HG03439 (cell line): ENCODE results near the gene SH3PXD2A.

Experiments
- ATAC-seq: cut with Tn5 transposase; IDR thresholded peaks from one replicate; pipeline ENCODE4 v1.9.1; 2021; ENCODE audit warnings: mild to moderate bottlenecking, moderate library complexity; ENCODE audit not compliant: unreplicated experiment

SH3PXD2A gene

GRCh38 chr10:103654925-103655324 lies 200.5 kb downstream of the SH3PXD2A start:
- no peak for ATAC-seq

GRCh38 chr10:103653581-103654037 lies 201.8 kb downstream of the SH3PXD2A start:
- no peak for ATAC-seq

DNA sequence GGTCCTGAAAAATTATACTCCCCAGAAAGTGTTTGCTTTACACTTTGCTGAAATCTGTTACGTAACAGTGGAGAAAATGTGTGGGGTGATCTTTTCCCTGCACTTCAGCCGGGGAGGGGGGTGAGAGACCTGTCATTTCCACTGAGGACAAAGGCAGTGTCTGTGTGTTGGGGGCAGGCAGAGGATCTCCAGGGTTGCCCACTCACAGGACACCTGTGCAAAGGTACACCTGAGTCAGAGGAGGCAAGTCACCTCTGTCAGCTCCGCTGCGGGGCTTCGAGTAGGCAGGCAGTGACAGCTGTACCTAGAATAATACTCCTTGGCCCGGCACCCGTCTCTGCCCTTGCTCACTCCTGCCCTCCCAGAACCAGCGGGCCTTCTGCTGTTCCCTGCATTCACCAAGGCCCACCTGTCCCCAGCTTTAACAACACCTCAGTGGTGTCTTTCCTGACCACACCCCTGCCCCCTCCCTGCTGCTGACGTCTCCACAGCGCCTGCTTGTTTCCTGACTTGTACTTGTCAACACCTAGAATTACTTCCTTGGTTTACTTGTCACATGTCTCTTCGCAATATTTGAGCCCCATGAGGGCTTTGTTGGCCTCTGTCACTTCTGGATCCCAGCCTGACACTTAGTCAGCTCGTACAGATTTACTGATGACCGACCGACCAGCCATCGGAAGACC lies 202.6 kb downstream of the SH3PXD2A start:
- ATAC-seq, result no peak

- no peak for ATAC-seq
Measured at GRCh38 chr10:103651783-103652476, 203.4 kb downstream of the SH3PXD2A start.

DNA sequence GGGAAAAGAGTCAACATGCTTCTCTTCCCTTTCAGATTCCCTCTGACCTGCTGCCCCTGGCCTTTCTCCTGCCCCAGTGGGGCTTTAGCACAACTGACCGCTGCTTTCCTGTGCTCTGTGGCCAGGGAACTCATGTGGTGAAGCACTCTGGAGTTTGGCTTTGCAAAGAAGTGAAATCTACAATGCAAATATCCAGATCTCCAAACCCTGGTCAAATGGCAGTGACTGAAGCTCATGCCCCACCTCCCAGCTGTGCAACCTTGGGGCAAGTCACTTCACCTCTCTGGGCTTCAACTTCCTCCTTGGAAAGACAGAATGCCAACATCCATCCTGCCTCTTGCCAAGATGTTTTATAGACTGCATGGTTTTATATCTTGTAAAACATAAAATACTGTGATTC lies 204.0 kb downstream of the SH3PXD2A start:
- ATAC-seq, result no peak

DNA sequence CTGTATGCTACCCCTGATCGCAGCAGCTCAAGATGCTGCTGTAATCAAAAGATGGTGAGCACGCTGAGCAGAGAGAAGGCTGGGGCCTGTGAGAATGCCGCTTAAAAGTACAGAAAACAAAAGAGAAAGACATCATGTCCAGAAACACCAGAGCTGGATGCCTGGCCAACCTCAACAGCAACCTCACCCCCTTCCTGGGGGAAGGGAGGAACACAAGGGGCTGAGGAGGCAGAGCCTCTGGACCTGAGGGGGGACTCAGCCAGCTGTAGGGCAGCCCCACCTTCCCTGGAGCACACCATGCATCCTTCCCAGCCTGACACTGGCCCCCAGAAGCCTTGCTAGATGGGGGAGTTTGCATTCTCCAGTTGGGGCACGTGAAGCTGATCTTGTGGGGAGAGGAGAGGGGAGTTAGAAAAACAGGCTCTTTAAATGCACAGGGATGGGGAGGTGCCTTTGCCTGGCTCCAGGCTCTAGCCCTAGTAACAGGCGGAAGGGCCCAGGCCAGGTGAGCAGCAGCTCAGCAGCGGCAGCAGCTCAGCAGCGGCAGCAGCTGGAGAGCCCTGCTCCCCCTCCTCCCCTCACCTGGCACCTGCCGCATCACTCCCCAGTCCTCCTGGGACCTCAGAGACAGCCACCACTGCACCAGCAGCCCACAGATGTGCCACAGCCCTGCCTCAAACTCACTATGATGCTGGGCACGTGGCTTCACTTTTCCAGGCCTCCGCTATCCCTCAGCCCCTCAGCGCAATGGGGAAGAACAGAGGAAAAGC lies 205.5 kb downstream of the SH3PXD2A start:
- no peak for ATAC-seq

DNA sequence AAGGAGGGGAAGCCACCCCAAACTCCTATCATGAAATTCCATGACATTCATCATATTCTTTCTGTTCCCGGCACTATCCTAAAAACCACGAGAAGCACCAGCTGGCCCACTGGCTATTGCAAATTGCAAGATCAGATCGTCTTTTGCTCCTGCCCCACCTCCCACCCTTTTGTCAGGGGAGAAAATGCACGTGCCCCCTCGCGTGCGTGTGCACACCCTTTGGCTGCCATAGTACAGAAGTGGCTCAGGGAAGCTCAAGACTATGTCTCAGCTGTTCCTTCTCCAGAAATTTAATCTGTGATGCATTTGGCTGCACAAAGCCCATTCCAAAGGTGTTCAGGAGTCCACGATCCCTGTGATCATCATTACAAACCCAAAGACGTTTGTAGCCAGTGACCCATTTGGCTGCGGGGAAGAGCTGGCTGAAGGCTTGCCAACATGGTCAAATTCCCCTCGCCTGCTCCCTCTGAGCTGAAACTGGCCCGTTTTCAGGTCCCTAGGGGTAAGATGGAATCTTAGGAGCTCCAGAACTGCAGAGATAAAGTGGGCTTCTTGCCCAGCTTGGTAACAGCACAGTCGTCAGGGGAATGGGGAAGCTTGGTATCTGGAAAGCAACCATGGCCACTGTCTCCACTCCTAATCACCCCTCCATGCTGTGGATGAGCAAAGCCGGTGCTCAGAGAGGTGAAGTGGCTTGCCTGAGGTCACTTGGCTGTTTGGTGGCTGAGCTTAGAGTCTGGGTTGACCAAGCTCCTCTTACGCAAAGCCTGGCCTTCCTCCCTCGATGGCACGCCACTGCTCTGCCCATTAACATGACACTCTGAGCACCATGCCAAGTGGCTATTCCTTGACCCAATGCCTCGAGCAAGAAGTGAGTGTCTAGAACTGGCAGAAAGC lies 206.5 kb downstream of the SH3PXD2A start:
- no peak for ATAC-seq

GRCh38 chr10:103648251-103648635 lies 207.1 kb downstream of the SH3PXD2A start:
- no peak for ATAC-seq

DNA sequence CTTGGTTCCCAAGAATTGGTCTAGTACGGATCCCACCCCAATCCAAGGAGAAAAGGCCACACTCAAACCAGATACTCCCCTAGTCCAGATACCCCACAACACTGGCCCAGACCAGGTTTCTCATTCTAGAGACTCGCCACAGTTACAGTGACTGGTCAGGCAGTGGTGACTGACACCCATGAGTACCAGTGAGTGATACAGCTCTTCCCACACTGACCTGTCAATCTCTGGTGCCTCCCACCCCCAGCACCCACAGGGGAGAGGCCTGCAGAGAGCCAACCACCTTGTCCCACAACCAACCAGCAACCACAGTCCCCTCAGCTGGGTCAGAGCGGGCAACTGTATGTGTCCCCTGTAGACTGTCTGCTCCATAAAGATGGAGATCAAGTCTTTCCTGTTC lies 209.1 kb downstream of the SH3PXD2A start:
- no peak for ATAC-seq

DNA sequence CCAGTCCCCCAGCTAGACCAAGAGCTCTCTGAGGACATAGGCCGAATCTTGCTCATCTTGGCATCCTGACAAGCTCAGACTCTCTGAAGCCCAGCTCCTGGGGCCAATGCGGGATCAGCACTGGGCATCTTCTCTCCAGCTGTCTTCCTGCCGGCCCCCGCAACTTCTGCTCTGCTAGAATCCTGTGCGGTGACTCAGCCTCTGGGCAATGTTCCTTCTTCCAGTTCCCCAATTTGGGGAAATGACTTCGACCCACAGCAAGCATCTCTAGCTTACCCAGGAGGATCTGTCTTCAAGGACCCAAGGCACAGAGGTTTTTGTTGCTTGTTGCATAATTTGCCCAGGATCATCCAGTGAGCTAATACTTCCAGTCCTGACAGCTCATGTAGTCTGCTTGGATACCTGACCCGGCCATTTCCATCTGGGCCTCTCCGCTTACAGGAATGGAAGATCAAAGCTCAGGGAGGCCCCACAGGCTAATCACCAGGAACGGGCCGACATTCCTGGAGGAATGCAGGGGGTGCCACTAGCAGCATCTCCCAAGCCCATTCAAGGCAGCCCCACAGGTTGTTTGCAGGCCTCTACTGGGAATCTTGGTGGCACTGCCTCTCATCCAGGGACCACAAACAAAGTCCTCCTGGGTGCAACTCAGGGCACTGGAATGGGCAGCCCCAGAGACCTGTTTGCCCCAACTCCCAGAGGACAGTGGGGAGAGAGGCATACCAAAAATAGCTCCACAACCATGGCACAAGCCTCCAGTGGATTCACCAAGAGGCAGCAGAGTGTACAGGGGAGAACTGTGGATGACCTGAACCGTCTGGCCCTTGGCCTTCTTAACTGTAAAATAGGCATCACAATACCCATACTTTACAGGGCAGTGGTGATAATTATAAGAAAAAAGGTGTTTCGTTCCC lies 210.0 kb downstream of the SH3PXD2A start:
- no peak for ATAC-seq

- no peak for ATAC-seq
Measured at GRCh38 chr10:103643381-103643780, 212.0 kb downstream of the SH3PXD2A start.

- ATAC-seq, result no peak
Measured at GRCh38 chr10:103641326-103641725, 214.1 kb downstream of the SH3PXD2A start.

GRCh38 chr10:103640436-103641181 lies 214.8 kb downstream of the SH3PXD2A start:
- ATAC-seq, result no peak

- ATAC-seq, result no peak
Measured at GRCh38 chr10:103638948-103639347, 216.4 kb downstream of the SH3PXD2A start.

DNA sequence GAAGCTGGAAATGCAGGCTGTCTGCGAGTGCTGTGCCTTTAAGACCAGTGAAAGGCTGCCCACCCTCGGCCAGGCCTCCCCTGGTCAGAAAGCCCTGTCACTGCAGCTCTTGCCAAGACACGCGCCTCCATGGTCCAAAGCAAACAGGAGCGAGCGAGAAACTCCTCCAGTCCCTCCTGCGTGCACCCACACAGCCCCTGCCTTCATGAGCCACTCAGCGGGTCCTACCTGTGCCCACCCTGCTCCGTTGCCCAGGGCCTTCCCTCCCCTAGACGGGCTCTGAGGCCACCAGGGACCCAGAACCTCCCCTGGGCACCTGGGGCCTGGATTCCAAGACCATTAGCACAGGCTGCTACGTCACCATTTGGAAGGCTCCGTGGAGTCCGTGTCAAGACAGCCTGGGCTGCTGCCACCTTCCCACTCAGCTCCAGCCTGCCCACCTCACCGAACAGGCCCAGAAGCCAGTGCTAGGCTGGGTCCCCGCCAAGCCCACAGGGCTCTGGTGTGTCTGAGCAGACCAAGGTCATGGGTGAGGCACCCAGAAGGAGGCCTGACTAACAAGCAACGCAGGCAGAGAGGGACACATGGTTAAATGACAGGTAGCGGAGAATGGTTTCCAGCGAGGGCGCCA lies 217.3 kb downstream of the SH3PXD2A start:
- ATAC-seq, result no peak

GRCh38 chr10:103637011-103637410 lies 218.4 kb downstream of the SH3PXD2A start:
- no peak for ATAC-seq

GRCh38 chr10:103636492-103636891 lies 218.9 kb downstream of the SH3PXD2A start:
- ATAC-seq, result no peak

- no peak for ATAC-seq
Measured at GRCh38 chr10:103635580-103635979, 219.8 kb downstream of the SH3PXD2A start.

- ATAC-seq, result no peak
Measured at GRCh38 chr10:103633846-103634245, 221.5 kb downstream of the SH3PXD2A start.
